GM18861 (cell line): Measurements from ENCODE around the gene FLAD1.

Experiments
- ATAC-seq: cut with Tn5 transposase; IDR thresholded peaks from one replicate; pipeline ENCODE4 v1.9.1; 2021; ENCODE audit not compliant: unreplicated experiment

Gene FLAD1

GRCh38 chr1:155014709-155015508, 31.8 kb downstream of the FLAD1 start:
- ATAC-seq: no peak

- no peak for ATAC-seq
Measured at GRCh38 chr1:155015527-155016230, 32.5 kb downstream of the FLAD1 start.

- ATAC-seq: no peak
Measured at GRCh38 chr1:155016231-155016831, 33.2 kb downstream of the FLAD1 start.

GRCh38 chr1:155017041-155017945, 34.1 kb downstream of the FLAD1 start:
- ATAC-seq: peak; percentile 52

- no peak for ATAC-seq
Measured at GRCh38 chr1:155017946-155018316, 34.8 kb downstream of the FLAD1 start.

GRCh38 chr1:155018617-155019348, 35.6 kb downstream of the FLAD1 start:
- no peak for ATAC-seq

GRCh38 chr1:155019377-155020245, 36.5 kb downstream of the FLAD1 start:
- ATAC-seq: no peak

GRCh38 chr1:155022136-155022926, 39.2 kb downstream of the FLAD1 start:
- no peak for ATAC-seq

- no peak for ATAC-seq
Measured at GRCh38 chr1:155022927-155023236, 39.7 kb downstream of the FLAD1 start.

- ATAC-seq: no peak
Measured at GRCh38 chr1:155023627-155024026, 40.5 kb downstream of the FLAD1 start.

- ATAC-seq: no peak
Measured at GRCh38 chr1:155024315-155024714, 41.2 kb downstream of the FLAD1 start.

GRCh38 chr1:155026154-155026553, 43.0 kb downstream of the FLAD1 start:
- no peak for ATAC-seq

- no peak for ATAC-seq
Measured at GRCh38 chr1:155026588-155026987, 43.4 kb downstream of the FLAD1 start.

- ATAC-seq: no peak
Measured at GRCh38 chr1:155029513-155030242, 46.5 kb downstream of the FLAD1 start.

GRCh38 chr1:155030243-155030795, 47.2 kb downstream of the FLAD1 start:
- no peak for ATAC-seq

GRCh38 chr1:155030899-155031298, 47.8 kb downstream of the FLAD1 start:
- ATAC-seq: no peak

- ATAC-seq: no peak
Measured at GRCh38 chr1:155032886-155033285, 49.7 kb downstream of the FLAD1 start.

GRCh38 chr1:155033524-155033923, 50.4 kb downstream of the FLAD1 start, which contains the start of the genes DCST1 and DCST2:
Gene DCST1, plus strand, starts transcription at chr1:155033824. Its CDS starts 213 bp downstream, at chr1:155034037.
Gene DCST2, minus strand, starts transcription at chr1:155033781. Its CDS starts 80 bp downstream, at chr1:155033701.
- no peak for ATAC-seq
